HG03159 (cell line): Measurements from ENCODE around the gene RBMS1.

ENCODE experiments used
- ATAC-seq: cut with Tn5 transposase; IDR thresholded peaks from one replicate; pipeline ENCODE4 v1.9.1; 2021; ENCODE audit warnings: mild to moderate bottlenecking, moderate library complexity; ENCODE audit not compliant: unreplicated experiment

The RBMS1 gene

DNA sequence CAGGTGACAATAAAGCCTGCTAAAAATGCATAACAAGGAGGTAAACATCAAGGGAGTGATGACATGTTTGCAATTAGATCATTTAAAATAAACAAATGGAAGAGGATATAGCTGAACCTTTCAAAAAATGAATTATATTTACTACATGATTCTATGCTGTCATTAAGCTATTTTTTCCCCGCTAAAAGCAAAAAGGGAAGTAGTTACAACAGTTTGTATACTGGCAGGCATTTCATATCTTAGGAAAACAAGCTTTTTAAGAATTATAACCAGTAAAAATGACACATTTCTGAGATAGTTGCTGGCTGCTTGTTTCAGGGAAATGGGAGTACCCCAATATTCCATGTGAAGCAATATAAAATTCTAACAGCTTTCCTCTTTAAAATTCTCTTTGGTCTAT lies 204.5 kb downstream of the RBMS1 start:
- ATAC-seq: no peak

DNA sequence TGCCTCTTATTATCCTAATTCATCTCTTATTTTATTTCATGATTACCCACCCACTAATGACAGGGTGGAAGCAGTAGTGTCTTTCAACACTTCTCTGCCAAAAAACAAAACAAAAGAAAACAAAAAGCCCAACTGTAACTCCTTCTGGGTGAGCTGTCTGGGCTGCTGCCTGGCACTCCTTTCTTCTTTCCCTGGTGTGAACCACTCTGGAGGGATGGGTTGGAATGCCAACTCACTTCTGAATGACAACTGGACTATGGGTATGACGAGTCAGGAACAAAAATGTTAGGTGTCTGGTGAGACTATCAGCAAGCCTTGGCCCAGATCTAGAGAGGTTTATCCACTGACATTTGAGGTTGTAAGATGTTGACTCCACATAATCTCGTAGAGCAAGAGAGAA lies 205.3 kb downstream of the RBMS1 start:
- ATAC-seq: no peak

DNA sequence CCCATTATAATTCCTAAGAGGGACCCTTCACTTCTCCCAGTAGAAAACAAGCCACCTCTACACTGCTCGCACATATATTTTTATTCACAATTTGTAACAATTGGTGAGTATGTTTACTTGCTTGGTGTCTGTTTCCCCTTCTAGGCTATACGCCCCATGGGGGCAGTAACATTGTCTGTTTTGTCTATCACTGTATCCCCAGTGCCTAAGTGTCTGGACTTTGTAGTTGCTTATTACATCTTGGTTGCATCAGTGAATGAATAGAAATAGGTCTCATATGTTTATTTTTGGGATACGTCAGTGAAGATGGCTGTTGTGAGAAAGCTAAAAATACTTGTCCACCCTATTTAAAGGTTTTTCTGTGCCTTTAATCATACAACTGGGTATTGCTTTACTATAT lies 206.1 kb downstream of the RBMS1 start:
- no peak for ATAC-seq

DNA sequence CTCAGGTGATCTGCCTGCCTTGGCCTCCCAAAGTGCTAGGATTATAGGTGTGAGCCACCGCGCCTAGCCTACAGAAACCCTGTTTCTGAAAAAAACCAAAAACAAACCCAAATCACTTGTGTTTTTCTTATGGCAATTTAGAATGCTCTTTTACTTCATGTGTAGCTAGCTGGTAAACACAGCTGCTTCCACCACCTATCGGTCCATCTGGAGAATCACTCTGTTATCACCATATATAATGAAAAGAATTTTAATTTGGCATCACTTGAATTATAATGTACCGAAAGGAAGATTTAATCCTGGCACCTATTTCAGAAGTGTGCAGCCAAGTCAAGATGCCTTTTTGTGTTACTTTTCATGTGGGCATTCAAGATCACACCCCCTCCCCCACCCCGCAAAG lies 207.1 kb downstream of the RBMS1 start:
- ATAC-seq: no peak

DNA sequence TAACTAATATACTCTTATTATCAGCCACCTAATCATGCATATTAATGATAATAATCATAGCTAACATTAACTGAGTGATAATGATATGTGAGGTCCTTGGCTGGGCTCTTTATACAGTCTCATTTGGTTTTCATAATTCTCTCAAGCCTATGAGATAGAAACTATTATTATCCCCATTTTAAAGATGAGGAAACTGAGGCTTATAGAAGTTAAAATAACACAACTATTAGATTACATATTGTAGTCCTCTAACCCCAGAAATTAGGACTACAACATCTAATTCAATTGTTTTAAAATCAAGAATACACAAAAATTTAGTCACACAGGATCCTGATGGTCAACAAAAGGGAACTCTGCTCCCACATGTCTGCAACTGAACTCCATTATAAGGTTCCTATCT lies 209.9 kb downstream of the RBMS1 start:
- no peak for ATAC-seq

DNA sequence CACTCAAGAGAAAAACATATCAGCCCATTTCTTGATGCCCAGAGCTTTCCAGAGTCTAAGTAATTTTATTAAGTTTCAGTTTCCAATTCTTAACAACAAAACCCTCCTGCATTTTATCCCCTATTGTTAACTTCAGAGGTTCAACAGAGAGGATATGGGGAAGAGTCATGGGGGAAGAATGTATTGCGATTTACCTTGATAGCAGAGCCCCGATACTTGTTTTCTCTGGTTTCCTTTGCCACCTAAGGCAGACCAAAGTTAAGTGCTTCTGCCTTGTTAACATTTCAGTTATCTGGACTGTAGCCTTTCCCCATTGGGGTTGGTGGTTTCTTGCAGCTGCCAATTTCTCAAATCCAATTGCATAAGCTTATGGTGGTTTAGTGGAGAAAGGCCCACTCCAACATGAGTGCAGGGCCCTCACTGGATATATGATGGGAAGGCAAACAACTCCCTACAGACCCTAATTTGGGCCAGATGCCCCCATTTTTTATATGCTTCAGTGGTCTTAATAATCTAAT lies 211.5 kb downstream of the RBMS1 start:
- no peak for ATAC-seq

DNA sequence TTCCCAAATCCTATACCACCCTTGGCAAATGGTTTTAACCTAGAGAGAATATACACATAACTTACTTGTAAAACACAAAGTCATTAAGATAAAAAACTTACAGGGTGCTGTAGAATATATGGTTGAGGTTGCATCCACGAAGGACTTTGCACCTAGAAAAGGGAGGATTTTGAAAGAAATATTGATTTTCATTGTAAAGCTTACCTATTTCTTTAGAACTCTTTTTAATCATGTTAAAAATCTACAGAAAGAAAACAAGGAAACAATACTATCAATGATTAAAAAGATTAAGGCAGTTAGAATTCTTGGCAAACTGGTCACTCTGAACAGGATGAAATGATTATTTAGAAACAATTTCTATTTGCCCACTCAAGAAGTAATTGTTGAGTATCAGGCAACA lies 212.4 kb downstream of the RBMS1 start:
- no peak for ATAC-seq

DNA sequence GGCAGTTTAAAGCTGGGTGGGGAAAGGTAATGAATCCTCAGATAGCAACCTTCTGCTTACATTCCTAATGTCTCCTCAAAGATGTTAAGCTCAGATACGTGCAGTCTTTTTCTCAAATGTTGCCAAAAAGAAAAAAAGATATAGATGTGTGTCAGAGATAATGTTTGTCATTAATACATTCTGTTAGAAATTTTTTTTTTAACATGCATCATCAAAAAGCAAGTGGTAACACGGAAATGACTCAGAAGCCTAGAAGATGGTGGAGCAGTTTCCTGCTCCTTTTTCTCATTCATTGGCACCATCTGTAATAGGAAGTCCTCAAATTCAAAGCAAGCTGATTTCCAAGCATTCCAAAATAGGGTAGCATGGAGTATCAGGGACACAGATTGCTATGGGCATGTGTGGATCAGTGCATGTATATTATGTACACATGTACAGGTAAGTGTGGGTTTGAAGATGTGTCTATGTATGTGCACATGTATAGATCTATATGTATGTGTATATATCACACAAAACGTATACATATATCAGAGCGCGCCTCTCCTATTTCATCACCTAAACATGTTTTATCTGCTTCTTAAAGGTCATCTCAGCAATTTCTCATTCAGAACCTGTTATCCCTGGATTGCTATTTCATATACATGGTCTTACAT lies 213.7 kb downstream of the RBMS1 start:
- no peak for ATAC-seq

DNA sequence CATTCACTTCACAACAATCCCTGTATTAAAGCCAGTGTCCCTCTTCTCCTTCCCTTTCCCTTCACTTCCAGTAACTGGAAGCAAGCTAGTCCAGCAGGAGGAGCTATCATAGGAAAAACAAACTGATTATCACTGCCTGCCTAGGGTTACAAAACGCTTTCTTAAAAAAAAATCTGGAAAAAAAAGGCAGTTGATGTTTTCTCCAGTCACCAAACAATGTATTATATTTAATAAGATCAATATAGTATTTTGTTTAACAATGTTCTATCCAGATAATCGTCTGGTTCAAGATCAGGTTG lies 214.8 kb downstream of the RBMS1 start:
- no peak for ATAC-seq

DNA sequence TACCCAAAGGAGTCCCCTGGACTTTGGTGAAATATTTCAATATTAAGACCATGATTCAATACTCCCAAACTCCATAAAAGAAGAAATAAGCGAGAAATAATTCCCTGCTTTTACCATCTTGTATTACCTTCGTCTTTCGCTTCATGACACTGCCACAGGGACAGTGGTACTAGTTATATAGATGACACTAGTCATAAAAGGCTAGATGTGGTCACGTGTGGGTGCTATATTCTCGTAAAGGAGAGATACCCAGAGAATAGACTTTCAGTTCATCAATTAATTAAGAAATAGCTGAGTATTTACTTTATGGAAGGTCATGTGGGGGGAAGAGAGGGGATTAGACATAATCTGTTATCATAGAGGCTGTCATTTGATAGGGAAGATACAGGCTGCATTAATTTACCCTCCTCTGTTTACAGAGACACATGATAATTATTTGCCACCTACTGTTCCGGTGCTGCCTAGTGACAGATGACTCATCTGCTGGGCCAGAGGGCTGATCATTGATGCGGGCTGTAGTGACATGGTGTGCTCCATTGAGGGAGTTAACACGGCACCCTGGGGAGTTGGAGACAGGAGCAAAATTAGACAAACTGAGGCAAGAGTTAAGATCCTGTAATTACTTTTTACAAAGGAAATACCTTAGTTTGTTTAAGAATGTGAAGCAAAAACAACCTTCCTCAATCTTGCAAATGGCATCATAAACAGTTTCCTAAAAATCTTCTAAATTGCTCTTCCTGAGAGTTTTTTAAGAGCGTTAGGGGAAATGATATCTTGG lies 215.3 kb downstream of the RBMS1 start:
- peak; percentile 81 for ATAC-seq

DNA sequence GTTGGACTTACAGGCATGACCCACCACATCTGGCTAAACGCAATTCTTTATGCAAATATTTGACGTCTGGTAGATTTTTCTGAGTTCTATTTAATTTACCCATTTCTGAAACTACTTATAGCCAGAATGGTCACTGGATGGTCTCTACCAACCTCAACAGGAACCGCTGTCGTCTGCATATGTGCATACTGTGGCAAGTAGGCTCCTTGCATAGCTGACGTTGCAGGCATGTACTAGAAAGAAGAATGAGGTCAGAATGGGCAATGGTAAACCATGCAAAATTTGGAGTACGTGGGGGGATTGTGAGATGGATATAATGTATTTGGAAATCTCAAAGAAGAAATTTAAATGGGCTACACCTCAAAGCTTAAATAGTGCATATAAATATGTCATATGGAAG lies 216.5 kb downstream of the RBMS1 start:
- ATAC-seq: no peak

DNA sequence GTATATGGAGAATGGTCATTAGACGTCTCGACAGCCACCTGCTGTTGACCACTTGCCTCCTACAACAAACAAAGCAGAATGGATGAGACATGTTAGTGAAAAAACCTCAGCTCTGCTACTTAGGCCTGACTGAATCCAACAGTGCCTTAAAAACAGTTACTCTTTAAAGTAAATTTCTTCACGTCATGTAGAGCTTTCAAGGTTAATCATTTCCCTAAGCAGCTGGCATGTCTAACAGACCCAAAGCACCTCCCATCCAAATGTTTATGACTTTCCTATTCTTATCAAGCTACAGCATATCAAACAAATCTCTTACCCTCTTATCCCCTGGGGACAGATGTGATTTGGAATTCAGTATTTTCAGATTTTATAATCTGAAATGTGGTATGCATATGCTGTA lies 218.0 kb downstream of the RBMS1 start:
- no peak for ATAC-seq

DNA sequence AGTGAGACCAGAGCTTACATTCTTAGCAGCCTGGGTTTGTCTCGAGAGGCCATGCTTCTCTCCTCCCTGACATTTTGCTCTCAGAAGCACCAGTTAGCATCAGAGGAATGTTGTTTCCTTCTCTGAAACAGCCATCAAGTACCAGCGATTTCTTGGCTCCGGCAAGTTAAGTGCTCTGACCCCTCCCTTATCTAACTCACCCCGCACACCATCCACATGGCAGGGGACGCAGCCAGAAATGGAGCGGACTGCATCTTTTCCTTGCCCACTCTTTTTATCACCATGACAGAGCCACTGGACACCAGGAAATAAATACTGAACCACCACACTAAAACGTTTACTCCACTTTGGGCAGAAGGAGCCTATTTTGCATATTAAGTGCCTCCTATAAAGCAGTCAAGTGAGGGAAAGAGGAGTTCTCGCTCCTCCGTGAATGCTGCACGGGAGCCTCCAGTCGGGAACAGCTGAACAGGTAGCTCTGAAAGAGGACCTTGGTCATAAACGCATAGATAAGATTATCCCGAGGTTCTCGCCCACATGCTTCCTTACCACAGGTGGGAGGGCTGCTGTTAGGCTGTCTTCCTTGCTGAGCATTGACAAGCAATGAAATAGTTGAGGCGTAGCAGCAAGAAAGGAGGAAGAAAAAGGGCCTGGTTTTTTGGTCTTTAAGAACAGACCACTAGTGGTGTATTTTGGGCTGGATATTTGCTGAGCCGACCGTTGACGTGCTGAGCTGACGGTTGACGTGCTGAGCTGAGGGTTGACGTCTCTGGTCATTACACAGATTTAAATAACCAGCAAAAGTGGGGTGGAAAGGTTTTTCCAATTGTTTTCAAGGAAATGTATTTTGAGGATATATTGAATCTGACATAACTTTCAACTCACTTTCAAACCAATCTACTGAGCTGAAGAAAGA lies 222.2 kb downstream of the RBMS1 start:
- no peak for ATAC-seq

DNA sequence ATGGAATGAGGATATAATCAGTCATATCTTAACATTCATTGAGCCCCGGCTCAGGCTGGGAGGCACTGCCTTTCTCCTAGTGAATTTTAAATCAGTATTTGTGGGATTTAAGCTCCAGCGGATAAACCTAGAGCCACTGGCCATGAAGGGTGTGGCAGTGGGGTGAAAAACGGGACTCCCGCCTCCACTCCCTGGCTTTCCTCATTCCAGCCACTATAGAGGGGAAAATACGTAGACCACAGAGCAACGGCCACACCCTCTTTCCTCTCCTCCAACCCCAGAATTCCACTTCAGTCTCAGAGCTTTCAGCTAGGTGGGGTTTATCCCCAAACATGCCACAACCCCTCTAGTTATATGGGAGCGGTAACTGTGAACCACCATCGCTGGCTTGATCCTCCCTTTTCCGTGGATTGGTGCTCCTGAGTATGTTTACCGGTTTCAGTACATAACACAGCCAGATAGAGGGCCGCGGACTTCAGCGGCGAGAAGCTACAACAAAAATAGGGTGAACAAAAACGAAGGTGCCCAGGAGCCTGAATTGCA lies 223.0 kb downstream of the RBMS1 start:
- no peak for ATAC-seq

DNA sequence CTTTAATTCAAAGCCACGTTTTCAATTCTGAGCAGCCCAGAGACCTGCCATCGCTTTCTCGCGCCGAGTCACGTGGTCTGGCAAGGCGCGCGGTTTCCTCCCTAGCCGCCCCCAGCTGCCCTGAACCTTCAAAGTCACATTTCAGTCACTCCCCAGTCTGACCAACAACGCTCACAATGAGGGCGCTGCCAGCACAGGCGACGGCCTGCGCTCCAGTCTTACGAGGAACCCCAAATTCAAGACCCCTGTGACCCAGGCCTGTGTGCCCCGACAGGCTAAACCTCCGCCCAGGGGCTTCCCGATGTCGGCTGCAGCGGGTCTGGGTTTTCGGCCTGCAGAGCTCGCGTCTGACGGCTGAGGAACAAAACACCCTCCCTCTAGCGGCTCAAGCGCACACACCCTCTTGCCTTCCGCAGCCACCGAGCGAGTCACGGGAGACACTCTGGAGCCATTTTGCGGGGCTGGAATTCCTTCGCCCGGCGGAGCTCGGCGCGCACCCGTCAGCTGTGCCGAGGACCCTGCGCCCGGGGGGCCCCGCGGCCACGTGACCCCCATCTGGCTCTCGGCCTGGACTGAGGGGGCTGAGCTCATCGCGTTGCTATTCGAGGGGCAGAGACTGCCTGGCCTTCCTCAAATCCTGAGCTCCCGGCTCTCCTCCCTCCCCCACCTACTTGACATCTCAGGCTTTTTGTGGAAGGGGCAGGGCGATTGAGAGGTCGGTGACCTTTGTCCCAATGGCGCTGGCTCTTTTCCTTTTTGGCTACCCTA lies 223.6 kb downstream of the RBMS1 start:
- peak; percentile 94 for ATAC-seq

DNA sequence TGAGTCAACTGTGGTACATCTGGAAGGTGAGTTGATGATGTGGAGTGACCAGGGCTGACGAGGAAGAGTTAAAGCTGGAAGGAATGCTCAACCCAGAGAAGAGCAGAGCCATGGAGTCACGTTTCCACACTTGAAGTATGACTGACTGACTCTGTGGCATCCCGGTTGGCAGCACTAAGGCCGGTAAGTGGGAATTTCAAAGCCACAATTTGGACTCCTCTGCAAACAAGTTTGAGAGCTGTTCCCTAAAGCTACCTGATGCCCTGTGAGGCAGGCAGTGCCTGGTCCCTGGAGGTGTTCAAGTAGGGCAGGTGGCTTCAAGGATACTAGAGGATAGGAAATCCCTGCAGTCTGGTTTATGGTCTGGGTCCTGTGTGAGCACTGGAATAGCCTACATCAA lies 224.2 kb downstream of the RBMS1 start:
- ATAC-seq: no peak

DNA sequence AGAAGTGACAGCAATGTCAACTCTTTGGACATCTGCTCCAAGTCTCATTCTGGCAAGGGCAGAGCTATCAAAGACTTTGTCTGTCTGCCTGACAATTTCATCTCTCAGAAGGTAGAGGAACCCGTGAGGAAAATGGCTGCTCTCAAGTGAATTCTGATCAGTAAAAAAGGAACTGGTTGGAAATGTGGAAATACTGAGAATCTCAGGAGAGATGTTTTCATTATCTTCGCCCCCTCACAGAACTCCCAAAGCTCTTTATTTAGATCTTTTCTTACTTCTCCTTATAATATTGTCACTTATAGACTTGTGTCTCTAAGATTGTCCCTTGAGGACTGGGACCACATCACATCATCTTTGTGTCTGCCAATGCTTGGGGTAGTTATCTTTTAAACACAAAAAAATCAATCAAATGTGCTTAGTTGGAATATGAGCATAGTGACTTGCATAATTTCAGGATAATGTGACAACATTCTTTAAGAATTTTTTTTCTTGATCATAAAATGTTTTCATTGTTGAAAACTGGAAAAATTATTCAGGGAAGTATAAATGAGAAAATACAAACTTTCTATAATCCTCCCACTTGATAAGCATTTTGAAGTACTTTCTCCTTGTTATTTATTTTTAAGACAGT lies 225.3 kb downstream of the RBMS1 start:
- no peak for ATAC-seq

DNA sequence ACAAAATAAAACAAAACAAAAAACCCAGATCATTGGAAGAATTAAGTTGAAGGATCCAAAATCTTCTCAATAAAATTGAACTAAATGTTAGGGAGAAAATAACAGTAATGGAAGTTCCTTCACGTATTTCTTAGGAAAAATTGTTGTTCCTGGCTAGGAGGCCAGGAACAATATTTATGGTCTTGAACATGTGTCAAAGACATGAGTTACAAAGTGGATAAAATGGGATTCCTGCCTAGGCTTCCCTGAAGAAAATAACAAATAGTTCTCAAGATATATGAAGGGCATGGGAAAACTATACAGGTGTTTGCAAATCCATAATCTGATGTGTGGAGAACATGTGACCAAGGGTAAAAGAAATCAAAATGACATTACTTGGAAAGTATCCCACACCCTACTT lies 225.9 kb downstream of the RBMS1 start:
- ATAC-seq: no peak

DNA sequence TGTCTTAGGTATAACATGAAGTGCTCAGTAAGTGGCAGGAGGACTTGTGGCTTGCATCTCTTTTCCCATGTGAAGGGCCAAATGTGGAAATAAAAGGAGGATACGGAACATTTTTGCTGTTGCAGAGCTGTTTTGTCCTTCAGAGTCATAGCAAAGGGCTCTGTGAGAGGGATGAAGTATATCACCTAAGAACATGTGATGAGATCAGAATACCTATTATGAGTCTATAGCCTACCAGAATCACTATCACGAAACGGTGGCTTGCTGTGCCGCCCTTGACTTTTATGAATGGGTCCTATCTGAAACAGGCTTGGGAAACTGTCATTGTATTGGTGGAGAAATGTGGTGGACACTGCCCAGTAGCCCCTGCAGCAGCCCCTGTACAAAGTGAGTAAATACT lies 226.6 kb downstream of the RBMS1 start:
- ATAC-seq: no peak

DNA sequence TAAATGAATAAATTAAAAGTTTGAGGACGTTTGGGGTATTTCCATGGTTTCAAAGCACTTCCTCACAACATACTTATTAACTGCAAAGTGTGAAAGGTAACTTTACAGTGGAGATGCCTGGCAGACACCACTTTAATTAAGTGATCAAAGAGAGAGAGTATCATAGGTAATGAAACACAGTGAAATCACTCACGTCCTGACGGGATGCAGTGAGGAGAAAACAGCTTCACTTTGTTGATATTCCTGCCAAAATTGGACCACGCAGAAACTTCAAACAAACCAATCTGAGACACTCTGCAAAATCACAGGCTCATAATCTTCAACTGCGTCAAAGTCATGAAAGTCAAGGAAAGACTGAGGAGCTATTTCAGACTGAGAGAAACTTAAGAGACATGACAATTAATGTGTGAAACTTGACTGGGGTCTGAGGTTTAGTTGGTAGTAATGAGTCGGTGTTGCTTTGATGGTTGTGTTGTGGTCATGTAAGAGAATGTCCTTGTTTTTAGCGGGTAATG lies 227.5 kb downstream of the RBMS1 start:
- no peak for ATAC-seq
